GM21381 (cell line): ENCODE results near the gene HOXD1.

ENCODE experiments used
- ATAC-seq: cut with Tn5 transposase; IDR thresholded peaks from one replicate; pipeline ENCODE4 v1.9.1; 2021; ENCODE audit warnings: mild to moderate bottlenecking, moderate library complexity; ENCODE audit not compliant: unreplicated experiment

The HOXD1 gene

GRCh38 chr2:176187899-176188773 lies at the start of gene HOXD1:
Gene HOXD1 (plus strand): TSS chr2:176188668. CDS start chr2:176188802, 134 bp downstream.
- ATAC-seq = peak; percentile 68

GRCh38 chr2:176138923-176139660 lies 49.4 kb upstream of the HOXD1 start:
- no peak for ATAC-seq

DNA sequence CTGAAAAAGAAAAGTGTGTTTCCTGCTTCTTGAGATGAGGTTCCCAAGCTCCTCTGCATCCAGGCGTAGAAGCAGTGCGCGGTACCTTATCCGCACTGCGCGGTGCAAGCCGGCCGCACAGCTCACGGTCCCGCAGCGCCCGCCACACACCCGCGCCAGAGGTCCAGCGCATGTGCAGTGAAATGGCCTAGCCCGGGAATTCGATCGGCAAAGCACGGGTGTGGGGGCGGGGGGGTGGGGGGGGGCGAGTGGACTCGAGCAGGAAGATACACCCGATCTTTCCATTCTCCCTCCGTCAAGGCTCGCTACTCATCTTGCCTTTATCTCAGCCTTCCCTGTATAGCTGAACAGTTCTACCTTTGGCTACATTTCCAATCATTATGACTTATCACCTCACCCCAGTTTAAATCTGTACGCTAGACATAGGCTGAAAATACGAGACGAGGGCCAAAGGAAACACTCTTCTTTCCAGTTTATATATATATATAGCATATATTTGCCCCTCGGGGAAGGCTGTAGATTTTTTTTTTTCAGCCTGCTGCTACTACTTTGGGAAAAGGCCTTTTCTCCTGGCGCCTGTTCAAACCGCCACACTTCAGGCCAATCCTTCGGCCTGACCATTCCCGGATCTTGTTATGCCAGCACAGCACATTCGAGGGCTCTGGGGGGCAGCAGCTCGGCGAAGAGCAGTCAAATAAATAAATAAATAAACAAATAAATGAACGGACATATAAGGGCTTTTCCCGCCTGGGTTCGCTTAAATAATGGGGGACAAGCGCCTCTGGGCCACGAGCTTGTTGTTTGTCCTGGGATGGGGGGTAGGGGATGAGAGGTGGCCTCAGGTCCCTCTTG lies 48.6 kb upstream of the HOXD1 start:
- no peak for ATAC-seq

GRCh38 chr2:176140513-176141317 lies 47.8 kb upstream of the HOXD1 start:
- peak; percentile 91 for ATAC-seq

DNA sequence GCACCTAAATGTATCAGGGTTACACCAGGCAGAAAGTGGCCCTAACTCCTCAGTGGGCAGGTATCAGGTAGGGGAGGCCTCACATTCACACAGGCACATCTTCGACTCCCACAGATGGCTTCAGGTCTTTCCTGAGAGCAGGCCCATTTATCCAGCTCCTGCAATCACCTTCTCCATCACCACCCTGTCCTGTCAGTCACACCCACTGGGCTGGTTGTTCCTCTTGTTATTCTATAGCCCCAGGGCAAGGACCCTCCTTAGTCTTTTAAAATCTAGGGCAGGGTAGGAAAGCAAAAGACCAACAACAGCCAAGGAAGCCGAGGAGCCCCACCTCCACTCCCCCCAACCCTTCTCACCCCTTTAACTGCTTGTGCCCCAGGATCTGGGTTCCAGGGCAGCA lies 46.2 kb upstream of the HOXD1 start:
- ATAC-seq = no peak

GRCh38 chr2:176145085-176145969 lies 43.1 kb upstream of the HOXD1 start:
- no peak for ATAC-seq

DNA sequence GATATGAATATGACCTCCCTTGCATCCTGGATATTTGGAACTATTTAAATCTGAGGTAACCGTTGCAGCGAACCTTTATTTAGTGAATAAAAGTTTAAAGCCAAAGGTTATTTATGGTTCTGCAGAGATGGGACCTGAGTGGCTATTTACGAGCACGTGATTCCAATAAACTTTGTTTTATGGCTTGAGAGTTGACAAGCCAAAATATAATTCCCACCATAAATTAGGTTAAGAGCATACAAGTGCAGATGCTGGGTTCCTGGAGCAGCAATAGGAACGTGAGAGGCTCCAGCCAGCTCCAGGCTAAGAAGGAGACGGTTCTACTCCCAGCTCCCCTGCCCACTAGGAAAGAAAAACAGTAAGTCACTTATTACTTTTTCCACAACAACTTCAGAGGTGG lies 42.4 kb upstream of the HOXD1 start:
- no peak for ATAC-seq

DNA sequence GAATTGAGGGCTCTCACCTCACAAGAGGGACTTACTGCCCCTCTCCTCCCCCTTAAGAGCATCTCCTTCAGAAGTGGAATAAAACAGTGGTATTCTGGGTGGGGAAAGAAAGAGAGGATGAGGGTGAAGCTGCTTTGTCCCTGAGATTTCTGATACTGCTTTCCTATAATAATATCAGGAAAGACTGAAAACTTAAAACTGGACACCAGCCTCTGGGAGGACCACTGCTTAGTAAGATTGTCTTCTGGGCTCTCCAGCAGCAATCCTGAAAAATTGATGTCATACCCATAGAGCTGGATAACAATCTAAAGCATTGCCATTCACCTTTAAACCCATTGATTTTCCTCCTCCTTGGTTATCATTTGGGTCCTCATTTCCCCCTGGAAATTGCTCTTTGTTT lies 41.8 kb upstream of the HOXD1 start:
- ATAC-seq = no peak

- no peak for ATAC-seq
Observed at GRCh38 chr2:176147210-176147799, 41.2 kb upstream of the HOXD1 start.

- ATAC-seq = no peak
Observed at GRCh38 chr2:176147800-176148496, 40.5 kb upstream of the HOXD1 start.

DNA sequence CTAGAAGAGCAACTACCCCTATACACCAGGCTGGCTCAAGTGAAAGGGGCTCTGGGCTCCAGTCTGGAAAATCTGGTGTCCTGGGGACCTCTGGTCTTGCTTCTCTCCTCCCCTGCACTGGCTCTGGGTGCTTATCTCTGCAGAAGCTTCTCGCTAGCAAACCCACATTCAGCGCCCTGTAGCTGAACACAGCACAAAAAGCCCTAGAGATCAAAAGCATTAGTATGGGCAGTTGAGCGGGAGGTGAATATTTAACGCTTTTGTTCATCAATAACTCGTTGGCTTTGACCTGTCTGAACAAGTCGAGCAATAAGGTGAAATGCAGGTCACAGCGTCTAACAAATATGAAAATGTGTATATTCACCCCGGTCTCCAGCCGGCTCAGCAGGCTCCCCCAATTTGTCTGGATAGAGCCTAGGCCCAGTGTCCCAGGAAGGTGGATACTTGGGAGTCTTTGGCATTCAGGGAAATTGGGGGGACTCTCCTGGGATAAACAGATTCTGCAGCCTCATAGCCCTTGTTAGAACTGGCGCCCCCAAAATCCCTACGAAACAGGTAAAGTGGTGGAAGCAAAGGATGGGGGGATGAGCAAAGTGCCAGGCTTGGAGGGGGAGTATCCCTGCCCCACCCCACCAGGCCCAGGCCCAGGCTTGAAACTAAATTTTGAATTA lies 39.6 kb upstream of the HOXD1 start:
- ATAC-seq = no peak

DNA sequence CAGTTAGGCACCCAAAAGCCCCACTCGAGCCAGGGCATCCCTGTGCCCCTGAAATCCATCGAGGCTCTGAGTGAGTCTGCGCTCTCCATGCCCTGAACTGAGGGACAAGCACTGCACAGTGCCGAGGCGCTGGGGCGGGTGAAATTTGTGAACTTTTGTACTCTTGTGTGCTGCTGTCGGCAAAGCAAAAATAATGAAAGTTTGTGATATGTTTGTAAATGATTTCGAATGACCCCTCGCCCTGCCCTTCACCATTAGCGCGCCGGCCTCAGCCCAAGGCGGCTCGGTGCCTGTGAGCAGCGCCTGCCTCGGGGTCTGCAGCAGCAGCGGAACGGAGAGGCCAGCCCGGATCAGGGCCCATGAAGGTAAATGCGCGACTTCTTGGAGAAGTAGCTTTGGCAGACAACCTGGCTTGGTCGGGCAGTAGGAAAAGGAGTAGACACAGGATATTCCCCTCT lies 39.0 kb upstream of the HOXD1 start:
- ATAC-seq = no peak

- no peak for ATAC-seq
Observed at GRCh38 chr2:176149939-176150583, 38.4 kb upstream of the HOXD1 start.

- no peak for ATAC-seq
Observed at GRCh38 chr2:176150584-176151441, 37.7 kb upstream of the HOXD1 start.

DNA sequence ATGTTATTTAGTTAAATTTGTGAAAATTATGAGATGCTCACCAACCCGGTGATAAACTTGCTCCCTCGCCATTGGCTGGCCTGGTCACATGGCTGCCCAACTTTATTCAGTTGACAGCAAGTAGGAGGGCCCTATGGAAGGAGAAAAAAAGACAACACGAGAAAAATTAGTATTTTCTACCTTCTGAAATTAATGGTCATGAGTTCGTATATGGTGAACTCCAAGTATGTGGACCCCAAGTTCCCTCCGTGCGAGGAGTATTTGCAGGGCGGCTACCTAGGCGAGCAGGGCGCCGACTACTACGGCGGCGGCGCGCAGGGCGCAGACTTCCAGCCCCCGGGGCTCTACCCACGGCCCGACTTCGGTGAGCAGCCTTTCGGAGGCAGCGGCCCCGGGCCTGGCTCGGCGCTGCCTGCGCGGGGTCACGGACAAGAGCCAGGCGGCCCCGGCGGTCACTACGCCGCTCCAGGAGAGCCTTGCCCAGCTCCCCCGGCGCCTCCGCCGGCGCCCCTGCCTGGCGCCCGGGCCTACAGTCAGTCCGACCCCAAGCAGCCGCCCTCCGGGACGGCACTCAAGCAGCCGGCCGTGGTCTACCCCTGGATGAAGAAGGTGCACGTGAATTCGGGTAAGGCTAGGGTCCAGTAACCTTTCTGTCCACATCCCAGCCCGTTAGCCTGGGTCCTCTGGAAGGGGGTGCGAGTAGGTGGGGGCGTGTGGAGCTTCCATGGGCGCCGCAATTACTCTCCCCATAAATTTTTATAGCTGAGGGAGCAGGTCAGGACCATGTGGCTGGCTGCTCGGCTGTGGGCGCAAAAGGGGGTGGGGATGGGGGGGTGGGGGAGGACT lies 36.8 kb upstream of the HOXD1 start, which contains the start of gene HOXD4:
Gene HOXD4 (plus strand): TSS at position 109 of the 846 bp plus-strand sequence. CDS start 84 bp downstream, at position 193.
- no peak for ATAC-seq
